HG03064 (cell line): ENCODE data around the gene CAMSAP1.

Source experiments
- ATAC-seq: cut with Tn5 transposase; IDR thresholded peaks from one replicate; pipeline ENCODE4 v1.9.1; 2021; ENCODE audit warnings: low read depth; ENCODE audit not compliant: unreplicated experiment

The CAMSAP1 gene

GRCh38 chr9:135883410-135884089 lies 23.8 kb downstream of the CAMSAP1 start:
- no peak for ATAC-seq

GRCh38 chr9:135882011-135882410 lies 25.3 kb downstream of the CAMSAP1 start:
- no peak for ATAC-seq

DNA sequence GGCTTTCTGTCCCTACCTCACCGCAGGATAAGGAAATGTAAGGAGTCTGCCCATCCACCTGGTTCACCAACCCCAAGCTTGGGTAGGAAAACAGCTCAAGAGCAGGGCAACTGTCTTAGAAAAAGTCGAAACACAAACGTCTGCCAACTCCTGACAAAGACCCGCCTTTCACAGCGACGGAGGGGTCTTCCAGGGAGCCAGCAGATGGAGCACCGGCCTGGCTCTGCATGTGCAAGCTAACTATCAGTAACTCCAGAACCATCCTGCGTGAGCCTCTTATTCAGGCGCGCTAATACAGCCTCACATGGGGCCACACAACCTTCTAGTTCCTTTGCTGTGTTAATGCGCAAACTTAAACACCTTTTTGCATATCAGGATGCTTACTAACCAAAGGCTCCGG lies 26.9 kb downstream of the CAMSAP1 start:
- no peak for ATAC-seq

DNA sequence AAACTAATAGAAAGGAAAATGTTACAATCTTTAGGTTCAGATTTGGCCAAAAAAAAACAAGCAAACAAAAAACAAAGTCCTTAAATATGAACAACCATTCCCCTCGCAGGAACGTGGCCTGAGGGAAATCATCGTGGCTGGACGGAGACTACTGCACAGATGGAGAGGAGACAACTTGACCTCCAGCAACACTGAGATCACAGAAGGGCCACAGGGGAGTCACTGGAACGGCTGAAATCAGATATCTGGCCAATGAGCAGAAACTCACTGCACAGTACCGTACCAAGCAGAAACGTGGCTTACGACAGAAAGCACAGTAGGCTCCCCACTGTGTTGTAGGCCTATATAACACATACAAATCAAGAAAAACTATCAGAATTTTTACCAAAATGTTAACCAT lies 27.7 kb downstream of the CAMSAP1 start:
- ATAC-seq = no peak

GRCh38 chr9:135879237-135879601 lies 28.1 kb downstream of the CAMSAP1 start:
- ATAC-seq = no peak

DNA sequence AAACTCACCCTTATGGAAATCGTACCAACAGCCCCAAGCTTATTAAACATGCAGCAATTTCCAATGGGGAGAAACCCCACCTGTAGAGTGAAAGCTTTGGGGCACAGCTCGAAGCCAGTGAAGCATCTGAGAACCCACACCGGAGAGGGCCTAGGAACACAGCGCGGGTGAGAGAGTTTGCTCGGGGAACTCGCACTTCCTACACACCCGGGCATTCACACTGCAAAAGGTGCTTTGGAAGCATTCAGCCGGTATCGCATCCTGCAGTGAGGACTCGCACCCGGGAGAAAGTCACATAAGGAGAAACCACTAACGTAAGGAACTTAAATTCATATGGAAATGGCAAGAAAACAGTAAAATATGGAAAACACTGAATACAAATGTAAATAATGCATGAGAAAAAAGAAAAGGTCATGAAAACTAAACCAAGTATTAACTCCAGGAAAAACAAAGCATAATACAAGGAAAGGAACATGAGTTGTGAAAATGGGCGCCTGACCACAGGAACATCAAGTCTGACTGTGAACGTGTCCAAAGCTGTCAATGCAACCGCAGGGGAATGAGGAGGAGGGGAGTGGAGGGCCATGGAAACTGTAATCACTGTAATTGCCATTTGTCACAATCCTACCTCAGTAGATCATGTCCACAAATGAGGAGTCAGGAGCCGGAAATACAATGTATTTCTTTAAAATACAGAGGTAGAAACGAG lies 28.7 kb downstream of the CAMSAP1 start:
- no peak for ATAC-seq

DNA sequence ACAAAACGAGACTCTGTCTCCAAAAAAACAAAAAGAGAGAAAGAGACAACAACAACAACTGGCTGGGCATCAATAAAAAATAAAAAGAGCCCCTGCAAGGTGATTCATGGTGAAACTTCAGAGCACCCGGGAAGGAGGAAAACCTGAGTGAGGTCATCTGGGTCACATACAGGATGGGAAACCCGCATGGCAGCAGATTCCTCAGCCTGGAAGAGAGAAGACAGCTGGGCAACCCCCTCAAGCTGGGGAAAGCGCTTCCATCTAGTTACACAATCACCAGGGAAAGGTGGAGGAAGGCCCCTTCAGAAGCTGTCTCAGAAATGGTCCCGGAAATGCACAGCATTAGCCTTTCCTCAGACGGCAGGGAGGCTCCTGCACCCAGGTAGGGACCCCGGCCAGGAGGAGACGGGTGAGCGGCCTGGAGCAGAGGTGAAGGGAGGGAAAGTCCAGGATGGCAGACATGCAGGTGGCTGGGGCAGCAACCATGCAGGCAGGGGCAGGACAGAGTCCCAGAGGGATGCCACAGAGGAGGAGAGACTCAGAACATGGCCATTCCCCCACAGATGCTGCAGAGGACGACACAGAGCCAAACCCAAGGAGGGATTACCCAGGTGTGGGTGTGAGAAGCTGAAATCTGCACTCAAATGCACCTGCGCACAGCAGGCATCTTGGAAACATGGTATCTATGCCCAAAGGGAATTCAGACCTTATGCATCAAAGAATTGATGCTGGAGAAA lies 29.4 kb downstream of the CAMSAP1 start:
- ATAC-seq = no peak

- no peak for ATAC-seq
These were observed 30.4 kb downstream of the CAMSAP1 start for GRCh38 chr9:135876936-135877335.

- ATAC-seq = no peak
These were observed 32.5 kb downstream of the CAMSAP1 start for GRCh38 chr9:135874859-135875258.

GRCh38 chr9:135869909-135870308 lies 37.4 kb downstream of the CAMSAP1 start:
- no peak for ATAC-seq

- no peak for ATAC-seq
These were observed 41.8 kb downstream of the CAMSAP1 start for GRCh38 chr9:135865531-135865930.

GRCh38 chr9:135864447-135865049 lies 42.8 kb downstream of the CAMSAP1 start:
- no peak for ATAC-seq

DNA sequence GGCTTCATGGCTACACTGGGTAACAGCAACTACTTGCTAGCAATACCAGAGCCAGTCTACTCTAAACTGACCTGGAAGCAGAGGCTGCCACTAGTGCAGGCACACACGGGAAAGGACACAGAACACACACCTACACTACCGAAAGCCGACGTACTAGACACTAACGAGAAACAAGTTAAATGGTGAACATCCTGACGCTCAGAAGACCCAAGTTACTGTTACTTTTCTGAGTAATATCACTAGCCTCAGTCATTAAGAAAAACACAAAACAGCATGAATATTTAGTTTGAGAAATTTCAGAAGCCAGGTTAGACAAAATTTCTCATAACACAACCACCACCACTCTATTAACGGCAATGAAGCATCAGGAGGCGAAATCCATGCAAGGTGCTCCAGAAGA lies 44.5 kb downstream of the CAMSAP1 start:
- no peak for ATAC-seq

DNA sequence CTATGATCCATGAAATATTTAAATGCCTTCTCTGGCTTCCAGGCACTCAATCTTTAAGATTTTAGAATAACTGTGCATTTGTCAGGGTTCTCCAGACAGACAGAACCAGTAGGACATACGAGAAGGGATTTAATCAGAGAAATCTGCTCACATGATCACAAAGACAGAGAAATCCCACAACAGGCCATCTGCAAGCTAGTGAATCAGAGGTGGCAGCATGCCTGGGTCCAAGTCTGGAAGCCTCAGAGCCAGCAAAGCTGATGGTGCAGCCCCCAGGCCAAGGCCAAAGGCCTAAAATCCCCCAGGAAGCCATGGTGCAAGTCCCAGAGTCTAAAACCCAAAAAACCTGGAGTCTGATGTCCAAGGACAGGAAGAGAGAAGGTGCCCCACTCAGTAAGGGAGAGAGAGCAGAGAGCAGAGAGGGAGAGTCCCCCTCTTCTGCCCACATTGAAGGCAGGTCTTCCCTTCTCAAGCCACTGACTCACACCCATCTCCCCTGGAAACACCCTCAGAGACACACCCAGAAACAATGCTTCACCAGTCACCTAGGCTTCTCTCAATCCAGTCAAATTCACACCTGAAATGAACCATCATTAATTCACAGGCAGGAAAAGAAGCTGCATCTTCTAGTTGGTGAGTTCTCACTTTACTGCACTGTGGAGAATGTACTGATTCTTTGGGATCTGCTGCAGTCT lies 48.7 kb downstream of the CAMSAP1 start:
- ATAC-seq = no peak

- ATAC-seq = no peak
These were observed 49.5 kb downstream of the CAMSAP1 start for GRCh38 chr9:135857843-135858242.

- ATAC-seq = no peak
These were observed 50.0 kb downstream of the CAMSAP1 start for GRCh38 chr9:135857371-135857786.

GRCh38 chr9:135851748-135852147 lies 55.6 kb downstream of the CAMSAP1 start:
- ATAC-seq = no peak

GRCh38 chr9:135850737-135851136 lies 56.6 kb downstream of the CAMSAP1 start:
- ATAC-seq = no peak

- no peak for ATAC-seq
These were observed 58.2 kb downstream of the CAMSAP1 start for GRCh38 chr9:135849181-135849580.

DNA sequence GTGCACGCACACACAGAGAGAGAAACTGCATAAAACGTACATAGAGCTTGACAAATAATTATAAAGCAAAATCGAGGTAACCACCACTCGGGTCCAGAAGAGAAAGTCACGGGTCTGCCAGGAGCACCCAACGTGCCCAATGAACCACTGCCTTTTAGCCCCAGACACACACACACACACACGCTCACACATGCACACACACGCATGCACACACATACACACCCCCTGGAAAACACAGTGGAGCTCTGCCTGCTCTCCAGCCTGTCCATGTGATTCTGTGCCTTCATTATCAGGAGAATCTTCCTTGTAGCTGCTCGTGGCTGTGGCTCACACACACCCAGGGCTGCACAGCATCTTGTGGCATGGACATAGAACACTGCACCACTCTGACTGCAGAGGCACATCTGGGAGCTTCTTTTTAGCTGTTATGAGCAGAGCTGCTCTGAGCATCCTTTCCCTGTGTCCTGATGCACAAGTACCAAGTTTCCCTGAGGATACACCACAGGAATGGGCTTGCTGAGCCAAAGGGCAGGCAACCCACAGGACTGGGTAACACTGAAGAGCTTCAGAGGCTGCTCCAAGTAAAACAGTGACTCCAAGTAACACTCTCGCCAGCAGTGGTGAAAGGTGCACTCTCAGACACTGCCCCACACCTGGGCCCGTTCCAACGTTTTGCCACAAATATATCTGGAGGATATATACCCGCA lies 58.9 kb downstream of the CAMSAP1 start:
- no peak for ATAC-seq
